Globus pallidus (tissue), 1 donor: ENCODE results near the gene HOXA1.

Experiments used
- DNase-seq: peaks from one replicate; pipeline ENCODE4 v3.0.0-alpha.2; 2015; ENCODE audit warnings: low spot score

Gene HOXA1

DNA sequence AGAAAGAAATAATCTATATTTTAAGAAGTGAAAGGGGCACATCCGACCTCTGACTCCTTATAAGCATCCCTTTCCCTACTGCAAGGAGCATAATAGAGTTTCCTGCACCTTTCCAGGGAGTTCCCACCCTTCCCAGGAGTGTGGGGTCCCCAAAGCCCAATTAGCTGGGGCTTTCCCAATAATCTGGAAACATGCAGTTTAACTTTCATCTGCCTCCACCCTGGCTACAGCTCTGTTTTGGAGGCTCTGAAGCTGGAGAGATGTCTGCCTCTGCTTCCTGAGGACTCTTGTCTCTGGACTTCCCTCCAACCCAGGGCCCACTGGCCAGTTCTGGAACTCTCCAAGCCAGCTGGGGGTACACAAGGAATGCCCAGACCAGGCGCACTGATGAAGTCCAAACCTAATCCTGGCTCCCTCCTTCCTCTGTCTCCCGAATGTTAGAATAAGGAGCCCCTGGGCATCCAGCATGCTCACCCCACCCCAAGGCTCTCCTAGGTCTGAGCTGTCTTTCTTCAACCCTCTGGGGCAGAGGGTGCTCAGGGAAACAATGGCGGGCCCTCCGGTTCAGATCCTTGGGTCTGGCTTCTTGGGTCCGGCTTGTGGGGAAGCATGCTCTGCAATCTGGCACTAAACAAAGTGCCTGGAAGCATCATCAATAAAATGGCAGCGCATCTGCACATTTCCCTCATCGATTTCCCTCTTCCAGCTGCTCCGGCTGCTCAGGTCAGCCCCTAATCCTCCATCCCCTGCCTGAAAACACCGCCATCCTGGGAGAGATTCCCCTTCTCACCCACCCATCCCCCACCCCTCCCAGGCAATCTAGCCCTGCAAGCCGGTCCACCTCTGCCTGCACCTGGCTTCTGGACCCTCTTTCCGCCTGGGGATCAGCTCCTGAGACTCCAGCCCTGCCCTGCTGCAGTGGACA is 21.4 kb upstream of the HOXA1 start:
- DNase-seq = no peak

DNA sequence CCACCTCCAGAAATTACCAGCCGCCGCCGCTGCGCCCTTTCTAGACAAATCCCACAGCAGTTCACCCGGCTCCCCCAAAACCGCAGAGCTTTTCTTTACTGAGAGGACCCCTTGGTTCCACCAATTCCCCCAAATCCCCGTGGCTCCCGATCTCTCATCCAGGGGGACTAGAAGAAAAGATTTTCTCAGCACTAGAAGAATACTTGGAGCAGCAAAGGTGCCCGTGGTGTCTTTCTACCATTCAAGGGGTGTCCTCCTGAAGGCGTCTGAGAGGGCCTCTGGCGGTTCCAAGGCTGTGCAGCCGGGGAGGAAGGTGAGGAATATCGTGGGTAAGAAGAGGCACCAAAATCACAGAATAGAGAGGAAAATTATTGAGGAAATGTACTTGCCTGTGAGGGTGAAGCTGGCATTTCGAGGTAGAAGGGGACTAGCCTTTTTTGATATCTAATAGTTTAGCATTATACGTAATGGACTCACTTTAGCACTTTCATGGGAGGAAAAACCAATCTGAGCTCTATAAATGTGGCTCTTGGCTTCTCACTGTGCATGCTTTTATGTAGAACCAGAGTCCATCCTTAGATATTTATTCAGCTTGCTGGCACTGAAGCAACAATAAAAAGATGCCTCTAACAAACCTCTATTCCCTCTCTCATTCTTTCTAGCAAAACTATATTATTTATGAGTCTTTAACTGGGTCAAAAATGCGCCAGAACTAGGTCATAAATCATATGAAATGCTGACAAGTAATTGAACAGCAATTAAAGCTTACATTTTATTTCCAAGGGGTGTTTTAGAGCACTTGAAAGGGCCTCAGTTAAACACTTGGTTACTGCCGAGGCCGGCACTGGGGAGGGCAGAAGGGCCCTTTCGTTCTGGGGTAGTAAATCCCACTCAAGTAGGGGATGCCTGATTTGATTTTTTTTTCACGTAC is 20.5 kb upstream of the HOXA1 start:
- no peak for DNase-seq

DNA sequence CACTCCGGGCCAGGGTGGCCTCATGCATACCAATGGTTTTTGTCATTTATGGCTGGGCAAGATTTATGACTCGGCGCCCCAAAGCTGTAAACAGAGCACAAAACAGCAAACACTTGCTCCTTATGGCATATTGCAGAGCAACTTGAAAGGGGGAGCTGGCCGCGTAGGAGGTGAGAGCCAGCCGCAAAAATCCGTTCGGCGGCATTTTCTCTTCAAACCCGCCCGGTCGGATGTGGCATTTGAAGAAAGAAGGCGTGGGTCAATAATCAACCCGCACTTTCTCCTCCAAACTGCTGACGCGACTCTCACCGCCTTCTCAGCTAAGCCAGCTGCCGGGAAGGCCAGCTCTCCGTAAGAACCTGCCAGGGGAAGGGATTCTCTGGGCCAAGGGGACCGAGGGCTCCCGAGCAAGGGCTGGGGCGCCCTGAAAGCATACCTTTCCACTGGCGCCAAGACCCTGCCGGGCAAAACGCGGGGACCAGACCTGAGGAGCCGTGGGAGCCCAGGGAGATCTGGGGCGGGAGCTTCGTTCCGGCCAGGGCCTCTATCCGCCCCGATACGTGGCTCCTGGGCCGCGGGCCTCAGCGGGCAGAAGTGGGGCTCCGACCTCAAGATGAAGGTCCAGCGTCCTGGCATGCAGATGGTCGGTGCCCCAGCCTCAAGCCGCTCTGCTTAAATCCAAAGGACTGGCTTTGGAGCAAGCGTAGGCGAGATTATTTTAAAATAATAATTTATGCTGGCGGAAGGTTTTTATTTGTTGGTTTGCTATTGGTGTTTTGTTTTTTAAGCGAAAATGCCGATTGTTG is 19.6 kb upstream of the HOXA1 start:
- DNase-seq = no peak

DNA sequence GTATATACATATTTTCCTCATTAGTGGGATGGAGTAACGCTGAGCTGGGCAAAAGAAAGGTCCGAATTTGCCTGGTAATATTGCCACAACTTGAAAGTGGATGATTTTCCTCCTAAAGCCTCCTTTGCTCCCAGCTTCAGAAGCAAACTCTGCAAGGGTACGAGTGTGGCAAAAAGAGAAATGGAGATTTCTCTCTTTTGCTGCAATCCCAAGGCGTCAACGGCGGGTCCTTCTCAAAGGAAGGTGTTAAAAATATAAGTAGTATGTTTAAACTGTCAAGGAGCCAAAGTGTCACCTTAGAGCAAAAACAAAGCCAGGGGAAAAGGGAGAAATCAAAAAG is 19.1 kb upstream of the HOXA1 start:
- no peak for DNase-seq

DNA sequence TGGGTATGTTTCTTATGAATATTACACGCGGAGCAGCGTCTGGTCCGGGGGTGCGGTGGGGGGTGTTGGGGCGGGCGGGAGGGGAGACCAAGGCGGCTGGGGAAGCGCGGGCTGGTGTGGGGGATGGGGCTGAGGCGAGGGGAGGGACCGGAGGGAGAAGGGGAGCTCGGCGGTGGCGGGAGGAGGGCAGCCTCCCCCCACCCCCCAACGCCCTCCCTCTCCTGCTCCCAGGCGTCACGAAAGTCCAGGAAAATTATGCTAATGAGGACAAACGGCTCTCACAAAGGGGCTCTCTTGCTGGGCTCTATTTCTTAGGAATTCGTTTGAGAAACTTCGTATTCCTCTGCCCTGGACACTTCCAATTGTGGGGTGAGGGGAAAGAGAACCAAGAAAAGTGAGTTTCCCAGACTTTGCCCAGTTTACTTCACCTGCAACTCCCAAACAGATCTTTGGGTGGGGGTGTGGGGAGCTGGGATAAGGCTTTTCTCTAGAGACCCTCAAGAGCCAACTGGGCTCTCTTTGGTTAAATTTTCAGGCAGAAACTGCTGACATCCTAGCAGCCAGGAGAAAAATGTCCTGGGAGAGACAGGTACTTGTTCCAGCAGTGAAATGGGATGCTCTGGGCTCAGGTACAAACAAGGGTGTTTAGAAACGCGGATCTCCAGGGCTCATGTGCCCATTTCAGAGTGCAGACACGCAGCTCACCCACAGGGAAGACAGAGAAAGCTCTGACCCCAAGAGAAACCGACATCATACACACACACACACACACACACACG is 18.4 kb upstream of the HOXA1 start:
- no peak for DNase-seq

DNA sequence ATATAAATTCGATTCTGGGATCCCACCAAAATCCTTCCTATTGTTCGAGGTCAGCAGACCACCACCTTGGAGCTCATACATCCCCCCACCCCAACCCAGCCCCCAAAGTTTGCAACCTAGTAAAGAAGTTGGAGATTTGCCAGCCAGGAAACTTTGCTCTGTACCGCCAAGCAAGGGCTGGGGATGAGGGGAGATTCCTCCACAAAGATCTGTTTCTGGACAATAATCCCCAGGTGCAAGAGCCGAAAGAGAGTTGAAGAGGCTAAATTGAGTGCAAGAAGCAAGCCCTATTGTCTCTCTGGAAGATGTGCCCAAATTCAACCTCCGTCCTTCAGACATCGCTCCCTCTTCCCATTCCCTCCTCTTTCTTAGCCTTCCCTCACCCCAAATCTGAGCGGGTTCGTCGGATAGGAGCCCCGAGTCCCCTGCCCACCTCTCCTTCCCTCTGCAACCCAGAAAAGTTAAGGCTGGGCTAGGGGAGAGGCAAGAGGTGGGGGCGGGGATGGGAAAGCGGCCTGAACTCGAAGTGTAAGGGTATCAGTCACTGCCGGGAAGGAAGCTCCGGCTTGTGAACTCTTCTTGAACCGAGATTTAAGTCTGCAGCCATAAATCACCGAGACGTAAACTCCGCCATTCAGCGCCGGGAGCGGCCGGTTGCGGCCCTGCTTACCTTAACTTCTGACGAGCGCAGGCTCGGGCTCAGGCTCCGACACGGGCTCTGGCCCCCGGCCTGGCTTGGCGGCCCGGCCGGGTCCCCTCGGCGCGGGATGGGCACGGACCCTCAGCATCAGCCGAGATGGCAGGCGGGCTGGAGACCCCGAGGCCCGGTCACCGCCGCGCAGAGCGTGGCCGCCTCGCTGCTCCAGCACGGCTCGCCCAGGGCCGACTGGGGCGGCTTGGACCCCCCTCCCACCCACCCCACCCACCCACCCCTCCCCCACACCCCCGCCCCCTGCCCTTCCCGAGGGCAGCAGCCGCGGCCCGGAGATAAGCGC is 17.5 kb upstream of the HOXA1 start:
- DNase-seq = no peak

DNA sequence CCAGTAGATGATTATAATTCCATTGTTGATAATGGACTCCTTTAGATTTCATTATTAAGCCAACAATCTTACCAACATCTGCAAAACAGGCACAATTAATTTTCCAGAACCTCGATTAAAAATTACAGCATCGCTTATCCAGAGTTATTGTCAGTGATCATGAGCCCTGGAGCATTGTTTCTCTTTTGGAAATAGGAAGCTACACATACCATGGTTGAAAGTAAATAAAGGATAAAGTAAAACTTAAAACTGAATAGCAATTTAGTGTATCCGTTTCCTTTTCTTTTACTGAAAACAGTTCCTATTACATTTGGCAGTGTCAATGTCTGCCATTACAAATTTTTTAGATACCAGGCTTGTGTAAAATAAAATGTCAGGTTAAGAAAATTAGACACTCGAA is 16.6 kb upstream of the HOXA1 start:
- DNase-seq = no peak

DNA sequence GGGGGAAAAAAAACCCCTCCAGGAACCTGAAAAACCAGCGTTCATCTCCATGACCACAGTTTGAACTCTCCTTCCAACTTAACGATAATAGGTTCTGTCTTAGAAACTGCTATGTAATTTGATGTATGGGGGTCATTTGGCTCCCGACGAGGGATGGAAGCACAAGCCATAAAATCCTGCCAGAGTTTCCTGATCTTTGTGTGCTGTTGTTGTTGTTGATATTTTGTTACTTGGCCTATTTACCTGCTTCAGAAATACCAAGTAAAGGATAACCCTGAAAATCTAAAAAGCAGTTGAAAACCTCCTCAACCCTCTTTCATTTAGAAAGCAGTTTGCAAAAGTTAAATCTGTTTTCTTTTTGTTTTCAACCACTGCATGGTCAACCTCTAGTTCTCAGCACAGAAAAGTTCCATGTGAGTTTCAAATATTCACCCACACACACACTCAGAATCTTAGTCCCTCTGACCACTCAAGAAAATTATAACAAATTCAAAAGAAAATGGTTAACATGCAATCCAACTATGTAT is 16.0 kb upstream of the HOXA1 start:
- no peak for DNase-seq

DNA sequence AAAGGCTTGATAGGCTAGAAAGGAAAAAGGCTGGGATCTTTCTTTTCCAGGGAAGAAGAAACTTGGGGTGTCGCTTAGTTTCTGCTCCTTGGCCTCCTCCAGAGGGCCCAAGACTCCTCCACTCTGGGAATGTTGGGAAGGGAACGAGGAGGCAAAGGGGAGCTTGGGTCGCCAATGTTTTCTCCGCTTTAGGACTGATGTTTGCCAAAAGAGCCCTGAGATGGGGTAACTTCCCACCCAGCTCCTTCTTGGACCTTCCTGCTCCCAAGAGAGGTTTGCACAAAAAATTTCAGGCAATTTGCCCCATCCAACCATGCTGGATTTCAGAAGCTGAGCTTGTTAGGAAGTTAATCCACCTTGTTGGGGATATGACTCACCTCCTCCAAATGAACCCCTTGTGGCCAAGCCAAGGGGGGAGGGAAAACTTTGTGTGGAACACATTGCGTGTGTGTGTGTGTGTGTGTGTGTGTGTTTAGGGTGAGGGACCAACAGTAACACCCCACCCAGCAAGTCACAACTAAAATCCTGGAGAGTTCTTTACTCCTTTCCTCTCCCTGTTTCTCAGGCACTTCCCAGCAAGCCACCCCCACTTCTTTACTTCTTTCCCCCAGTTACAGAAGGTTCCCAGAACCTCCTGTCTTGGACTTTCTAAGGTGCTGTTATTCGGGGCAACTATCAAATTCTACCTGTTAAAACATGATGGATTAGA is 15.4 kb upstream of the HOXA1 start:
- no peak for DNase-seq

DNA sequence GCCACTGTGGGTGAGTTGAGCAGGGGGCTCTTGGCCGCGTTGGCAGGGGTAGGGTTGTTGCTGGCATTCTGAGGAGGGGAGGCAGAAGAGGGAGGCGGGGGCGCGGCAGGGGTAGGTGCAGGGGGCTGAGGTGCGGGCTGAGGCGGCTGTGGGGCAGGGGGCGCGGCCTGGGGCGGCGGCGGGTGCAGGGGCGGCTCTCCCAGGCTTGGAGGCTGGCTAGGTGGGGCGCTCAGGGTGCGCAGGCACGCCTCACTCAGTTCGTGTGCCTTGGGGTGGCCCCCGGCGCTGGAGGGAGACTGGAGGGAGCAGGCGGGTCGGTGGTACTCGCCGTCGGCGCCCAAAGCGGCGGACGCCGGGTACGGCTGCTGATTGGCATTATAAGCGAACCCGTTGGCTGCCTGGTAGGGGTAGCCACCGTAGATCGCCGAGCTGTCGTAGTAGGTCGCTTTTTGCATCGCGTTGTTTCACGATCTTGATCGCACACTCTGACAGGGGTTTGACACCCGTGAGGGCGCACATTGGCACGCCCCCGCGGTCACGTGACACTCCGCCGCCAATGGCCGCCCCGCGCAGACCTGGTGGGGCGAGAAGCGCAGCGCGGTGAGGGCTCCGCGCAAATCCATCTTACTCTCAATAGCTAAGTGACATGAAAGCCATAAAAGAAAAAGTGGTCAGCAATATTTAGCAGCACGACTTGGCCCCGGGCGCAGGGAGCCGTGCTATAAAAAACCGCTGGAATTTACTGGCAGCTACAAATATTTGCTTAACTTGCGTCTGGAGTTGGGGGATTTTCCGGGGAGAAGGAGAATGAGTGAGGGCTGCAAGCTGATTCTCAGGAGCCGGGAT is 14.6 kb upstream of the HOXA1 start:
- no peak for DNase-seq

DNA sequence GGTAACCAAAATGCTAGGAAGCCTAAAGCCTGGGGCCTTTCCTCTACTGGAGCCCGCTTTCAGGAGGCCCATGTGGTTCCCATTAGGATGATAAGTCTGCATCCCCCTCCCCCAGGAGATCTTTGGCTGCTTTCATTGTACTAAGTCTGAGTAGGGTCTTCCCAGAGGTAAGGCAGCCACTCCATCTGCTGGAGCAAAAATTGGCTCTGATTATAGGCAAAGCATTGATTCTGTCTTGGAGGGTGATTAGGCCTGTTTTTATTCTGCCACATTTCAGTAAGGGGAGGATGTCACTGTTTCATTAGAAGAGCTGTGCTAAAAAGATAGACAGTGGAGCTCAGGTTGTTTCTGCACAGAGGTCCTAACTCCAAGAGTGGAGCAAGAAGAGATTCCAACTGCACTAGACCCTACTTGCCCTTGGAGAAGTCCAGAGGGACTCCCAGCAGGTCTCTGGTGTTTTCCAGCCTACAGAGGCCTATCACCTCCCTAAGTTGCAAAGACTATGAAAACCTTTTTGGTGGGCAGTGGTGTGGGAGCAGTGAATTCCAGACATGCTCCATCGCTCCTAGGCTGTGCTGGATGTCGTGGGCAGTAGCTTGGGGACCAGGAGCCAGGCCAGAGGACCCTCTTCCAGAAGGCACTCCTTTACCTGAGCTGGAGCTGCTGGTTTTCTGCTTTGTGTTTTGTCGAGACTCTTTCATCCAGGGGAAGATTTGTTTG is 13.8 kb upstream of the HOXA1 start:
- no peak for DNase-seq

DNA sequence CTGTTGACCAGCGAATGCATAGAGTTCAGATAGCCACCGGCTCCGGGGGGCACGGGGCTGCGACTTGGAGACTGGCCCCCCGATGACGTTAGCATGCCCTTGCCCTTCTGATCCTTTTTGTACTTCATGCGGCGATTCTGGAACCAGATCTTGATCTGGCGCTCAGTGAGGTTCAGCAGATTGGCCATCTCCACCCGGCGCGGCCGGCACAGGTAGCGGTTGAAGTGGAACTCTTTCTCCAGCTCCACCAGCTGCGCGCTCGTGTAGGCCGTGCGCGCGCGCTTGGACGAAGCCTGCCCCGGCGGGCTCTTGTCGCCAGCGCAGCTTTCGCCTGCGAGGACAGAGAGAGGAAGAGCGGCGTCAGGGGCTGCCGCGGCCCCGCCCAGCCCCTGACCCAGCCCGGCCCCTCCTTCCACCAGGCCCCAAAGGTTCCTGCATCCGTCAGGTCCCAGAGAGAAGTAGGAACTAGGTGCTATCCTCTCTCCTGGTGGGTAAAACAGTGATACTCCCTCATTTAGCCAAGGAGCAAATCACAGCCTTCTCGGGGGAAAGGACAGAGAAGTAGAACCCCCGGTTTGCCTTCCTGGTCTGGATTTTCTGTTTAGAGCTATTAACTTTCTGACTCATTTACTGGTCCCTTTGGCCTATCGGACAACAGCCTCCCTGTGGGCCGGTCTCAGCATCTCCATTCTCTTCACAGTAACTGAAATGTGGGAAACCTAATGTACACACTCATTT is 12.8 kb upstream of the HOXA1 start:
- DNase-seq = no peak

DNA sequence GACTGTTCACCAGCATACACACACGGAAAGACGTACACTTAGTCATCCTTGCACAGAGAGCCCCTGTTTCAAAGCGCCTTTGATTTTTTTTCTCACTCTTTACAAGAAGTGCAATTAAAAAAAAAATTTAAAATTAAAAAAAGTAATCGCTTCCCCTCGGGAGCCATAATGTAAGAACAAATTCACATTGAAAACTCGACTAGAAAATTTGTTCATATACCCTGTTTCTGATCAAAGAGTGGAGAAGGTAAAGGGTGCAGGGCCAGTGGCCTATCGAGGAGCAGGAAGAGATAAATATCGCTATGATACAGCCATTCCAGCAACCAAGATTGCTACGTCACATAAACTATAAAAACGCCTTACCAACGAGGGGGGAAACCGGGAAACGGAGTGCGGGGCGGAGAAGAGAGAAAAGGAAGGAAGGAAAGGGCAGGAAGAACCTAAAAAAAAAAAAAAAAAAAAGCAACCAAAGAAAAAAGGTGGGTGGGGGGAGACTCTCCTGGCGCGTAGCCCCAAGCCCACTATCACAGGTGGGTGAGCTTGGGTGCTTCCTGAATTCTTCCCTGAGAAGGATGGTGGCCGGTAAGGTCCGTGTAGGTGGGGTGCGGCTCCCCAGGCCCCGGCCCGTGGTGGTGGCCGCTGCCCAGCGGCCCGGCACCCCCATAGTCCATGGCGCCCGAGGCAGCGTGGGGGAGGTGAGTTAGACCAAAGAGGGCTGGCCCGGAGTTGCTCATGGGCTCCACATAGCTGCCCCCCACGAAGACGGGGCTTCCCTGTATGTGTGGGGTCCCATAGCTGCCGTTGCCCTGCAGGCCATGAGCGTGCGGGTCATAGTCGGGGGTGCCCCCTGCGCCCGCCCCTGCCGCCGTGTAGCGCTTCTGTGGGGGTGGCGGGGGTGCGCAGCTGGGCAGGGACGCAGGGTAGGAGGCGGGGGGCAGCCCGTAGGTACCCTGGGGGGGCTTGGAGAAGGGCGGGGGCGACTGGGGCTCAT is 11.9 kb upstream of the HOXA1 start:
- DNase-seq = no peak

DNA sequence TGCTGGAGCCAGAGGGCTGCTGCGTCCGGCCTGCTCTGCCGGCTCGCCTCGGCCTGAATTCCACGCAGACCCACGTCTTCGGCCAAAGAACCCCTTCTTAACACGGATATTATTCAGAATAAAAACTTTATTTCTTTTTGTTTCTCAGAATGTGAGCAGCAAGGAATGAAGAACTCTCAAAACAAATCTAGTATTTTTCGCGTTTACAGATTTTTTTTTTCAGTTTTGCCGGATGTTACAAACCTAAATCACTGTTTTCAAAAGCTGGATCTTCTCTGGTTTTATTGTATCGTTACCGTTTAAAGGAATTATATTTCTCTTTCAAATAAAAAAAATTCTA is 11.1 kb upstream of the HOXA1 start:
- no peak for DNase-seq

DNA sequence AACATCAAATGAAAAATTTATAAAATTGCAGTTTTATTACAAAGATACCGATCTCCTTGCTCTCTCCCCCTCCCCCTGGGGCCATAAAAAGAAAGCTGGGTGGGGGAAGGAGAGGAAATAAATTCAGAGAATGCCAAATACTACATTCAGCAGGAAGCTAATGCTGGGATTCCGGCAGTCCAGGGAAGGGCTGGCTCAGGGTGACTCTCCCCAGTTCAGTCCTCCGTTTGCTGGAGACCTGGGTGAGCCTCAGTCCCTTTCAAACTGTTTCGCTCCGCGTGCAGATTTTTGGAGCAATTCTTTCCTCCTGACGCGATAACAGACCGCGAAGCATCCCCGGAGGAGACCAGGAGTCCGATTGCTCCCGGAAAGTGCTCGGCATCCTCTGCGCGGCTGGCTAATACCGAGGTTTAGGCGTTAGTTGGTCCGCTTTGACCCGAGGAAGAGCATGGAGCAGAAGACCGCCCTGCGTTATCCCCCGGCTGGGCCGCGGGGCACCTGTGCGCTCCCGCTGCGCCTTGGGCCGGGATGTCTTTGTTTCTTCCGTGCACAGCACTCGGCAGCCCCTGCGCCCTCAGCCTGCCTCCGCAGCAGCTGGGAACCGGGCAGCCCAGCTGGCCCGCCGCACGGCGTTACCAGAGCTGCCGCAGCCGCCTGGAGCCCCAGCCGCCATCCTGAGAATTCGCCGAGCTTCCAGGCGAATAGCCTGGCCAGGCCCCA is 10.5 kb upstream of the HOXA1 start:
- DNase-seq = no peak
